ENCODE results near the gene ATG16L1. TPM values are rescaled to one million over a fixed set of nuclear protein-coding genes. Genes with fewer than 3 reads are reported as not detected.

Gene ATG16L1
- polyA plus RNA-seq, 1 donor from 2014 or later, result 11.2 TPM

- H3K27me3 Mint-ChIP-seq, result no peaks in the 10 kb centered on the region
- peaks cover 4 to 11% (median 5%) of the 10 kb centered on the region in 3 donors for H3K4me1 Mint-ChIP-seq
- no peak overlapping the region for H3K27ac Mint-ChIP-seq
- no peaks in the 10 kb centered on the region for H3K9me3 Mint-ChIP-seq
- H3K36me3 Mint-ChIP-seq, result peaks cover 11% of the 10 kb centered on the region
- H3K4me3 Mint-ChIP-seq, result no peak overlapping the region
Measured at GRCh38 chr2:233280114-233280693, 28.7 kb downstream of the ATG16L1 start.

GRCh38 chr2:233281553-233281952, 30.1 kb downstream of the ATG16L1 start:
- peak overlapping the region in 1 of 3 donors; percentile 89 for H3K27ac Mint-ChIP-seq
- no peak overlapping the region for H3K4me3 Mint-ChIP-seq
- peaks cover 14% of the 10 kb centered on the region for H3K36me3 Mint-ChIP-seq
- H3K9me3 Mint-ChIP-seq, result no peaks in the 10 kb centered on the region
- H3K27me3 Mint-ChIP-seq, result no peaks in the 10 kb centered on the region
- peaks cover 4 to 11% (median 5%) of the 10 kb centered on the region in 3 donors for H3K4me1 Mint-ChIP-seq

GRCh38 chr2:233281992-233282603, 30.6 kb downstream of the ATG16L1 start:
- H3K27ac Mint-ChIP-seq, result peak overlapping the region in 1 of 3 donors; percentile 89
- H3K9me3 Mint-ChIP-seq, result no peaks in the 10 kb centered on the region
- H3K36me3 Mint-ChIP-seq, result peaks cover 15% of the 10 kb centered on the region
- no peak overlapping the region for H3K4me3 Mint-ChIP-seq
- H3K4me1 Mint-ChIP-seq, result peaks cover 4 to 11% (median 5%) of the 10 kb centered on the region in 3 donors
- no peaks in the 10 kb centered on the region for H3K27me3 Mint-ChIP-seq

GRCh38 chr2:233285921-233286320, 34.4 kb downstream of the ATG16L1 start:
- Mint-ChIP-seq H3K4me1 (peaks cover 10 to 14% (median 11%) of the 10 kb centered on the region in 3 donors), H3K9me3 (no peaks in the 10 kb centered on the region), H3K27me3 (no peaks in the 10 kb centered on the region), H3K4me3 (no peak overlapping the region), H3K27ac (peak overlapping the region in 1 of 3 donors; percentile 78), H3K36me3 (peaks cover 19% of the 10 kb centered on the region)

- H3K27me3 Mint-ChIP-seq, result no peaks in the 10 kb centered on the region
- H3K4me1 Mint-ChIP-seq, result peaks cover 6 to 10% (median 7%) of the 10 kb centered on the region in 3 donors
- no peaks in the 10 kb centered on the region for H3K9me3 Mint-ChIP-seq
- H3K36me3 Mint-ChIP-seq, result peaks cover 11% of the 10 kb centered on the region
- H3K4me3 Mint-ChIP-seq, result no peak overlapping the region
- peak overlapping the region in 1 of 3 donors; percentile 23 for H3K27ac Mint-ChIP-seq
Measured at GRCh38 chr2:233287871-233288270, 36.4 kb downstream of the ATG16L1 start.

GRCh38 chr2:233288663-233289062, 37.2 kb downstream of the ATG16L1 start:
- H3K4me1 Mint-ChIP-seq, result peaks cover 6 to 7% (median 6%) of the 10 kb centered on the region in 3 donors
- no peaks in the 10 kb centered on the region for H3K9me3 Mint-ChIP-seq
- no peak overlapping the region for H3K27ac Mint-ChIP-seq
- H3K27me3 Mint-ChIP-seq, result no peaks in the 10 kb centered on the region
- no peak overlapping the region for H3K4me3 Mint-ChIP-seq
- H3K36me3 Mint-ChIP-seq, result peaks cover 13% of the 10 kb centered on the region

GRCh38 chr2:233289648-233290047, 38.2 kb downstream of the ATG16L1 start:
- Mint-ChIP-seq H3K36me3 (peaks cover 16% of the 10 kb centered on the region), H3K27ac (no peak overlapping the region), H3K4me3 (no peak overlapping the region), H3K9me3 (no peaks in the 10 kb centered on the region), H3K27me3 (no peaks in the 10 kb centered on the region), H3K4me1 (peaks cover 6 to 7% (median 6%) of the 10 kb centered on the region in 3 donors)

- Mint-ChIP-seq H3K36me3 (peaks cover 13% of the 10 kb centered on the region), H3K9me3 (no peaks in the 10 kb centered on the region), H3K27ac (no peak overlapping the region), H3K4me3 (no peak overlapping the region), H3K27me3 (no peaks in the 10 kb centered on the region), H3K4me1 (peaks cover 6 to 7% (median 6%) of the 10 kb centered on the region in 3 donors)
Measured at GRCh38 chr2:233290051-233290845, 38.8 kb downstream of the ATG16L1 start.

GRCh38 chr2:233295891-233296290, 44.4 kb downstream of the ATG16L1 start:
- Mint-ChIP-seq H3K36me3 (peaks cover 6% of the 10 kb centered on the region), H3K4me1 (peaks cover 0 to 6% (median 0%) of the 10 kb centered on the region in 3 donors), H3K4me3 (no peak overlapping the region), H3K9me3 (no peaks in the 10 kb centered on the region), H3K27me3 (no peaks in the 10 kb centered on the region), H3K27ac (no peak overlapping the region)

GRCh38 chr2:233297076-233297475, 45.6 kb downstream of the ATG16L1 start:
- Mint-ChIP-seq H3K4me3 (no peak overlapping the region), H3K36me3 (peaks cover 6% of the 10 kb centered on the region)

GRCh38 chr2:233300401-233300800, 48.9 kb downstream of the ATG16L1 start:
- Mint-ChIP-seq H3K36me3 (no peaks in the 10 kb centered on the region), H3K4me3 (no peak overlapping the region), H3K4me1 (peaks cover 0 to 8% (median 1%) of the 10 kb centered on the region in 3 donors), H3K27me3 (no peaks in the 10 kb centered on the region), H3K27ac (no peak overlapping the region), H3K9me3 (no peaks in the 10 kb centered on the region)

More at GRCh38 chr2:233297076-233297475, 45.6 kb downstream of the ATG16L1 start:
- Mint-ChIP-seq H3K9me3 (no peaks in the 10 kb centered on the region), H3K27ac (no peak overlapping the region), H3K4me1 (peaks cover 0 to 6% (median 0%) of the 10 kb centered on the region in 3 donors), H3K27me3 (no peaks in the 10 kb centered on the region)

- no peaks in the 10 kb centered on the region for H3K9me3 Mint-ChIP-seq
- no peaks in the 10 kb centered on the region for H3K27me3 Mint-ChIP-seq
- peak overlapping the region in 1 of 3 donors; percentile 89 for H3K27ac Mint-ChIP-seq
- H3K36me3 Mint-ChIP-seq, result no peaks in the 10 kb centered on the region
- no peak overlapping the region for H3K4me3 Mint-ChIP-seq
- H3K4me1 Mint-ChIP-seq, result peaks cover 0 to 8% (median 1%) of the 10 kb centered on the region in 3 donors
Measured at GRCh38 chr2:233301248-233301647, 49.8 kb downstream of the ATG16L1 start.

- H3K27ac Mint-ChIP-seq, result no peak overlapping the region
- no peaks in the 10 kb centered on the region for H3K36me3 Mint-ChIP-seq
- no peaks in the 10 kb centered on the region for H3K27me3 Mint-ChIP-seq
- no peaks in the 10 kb centered on the region for H3K9me3 Mint-ChIP-seq
- no peak overlapping the region for H3K4me3 Mint-ChIP-seq
- peaks cover 0 to 8% (median 3%) of the 10 kb centered on the region in 3 donors for H3K4me1 Mint-ChIP-seq
Measured at GRCh38 chr2:233301811-233302210, 50.3 kb downstream of the ATG16L1 start.

- Mint-ChIP-seq H3K27me3 (no peaks in the 10 kb centered on the region), H3K27ac (no peak overlapping the region), H3K9me3 (no peaks in the 10 kb centered on the region), H3K4me1 (peaks cover 0 to 3% (median 3%) of the 10 kb centered on the region in 3 donors), H3K4me3 (no peak overlapping the region), H3K36me3 (no peaks in the 10 kb centered on the region)
Measured at GRCh38 chr2:233303252-233303651, 51.8 kb downstream of the ATG16L1 start.

GRCh38 chr2:233307565-233307964, 56.1 kb downstream of the ATG16L1 start, which contains the start of gene SAG:
TSS of gene SAG (plus strand) at chr2:233307816. CDS start at chr2:233309190, 1,374 bp downstream.
- no peaks in the 10 kb centered on the region for H3K36me3 Mint-ChIP-seq
- H3K4me1 Mint-ChIP-seq, result peaks cover 6 to 11% (median 7%) of the 10 kb centered on the region in 3 donors
- H3K27ac Mint-ChIP-seq, result no peak within 1 kb of the TSS
- H3K9me3 Mint-ChIP-seq, result no peaks in the 10 kb centered on the region
- no peak within 1 kb of the TSS for H3K4me3 Mint-ChIP-seq
- H3K27me3 Mint-ChIP-seq, result peaks cover 5% of the 10 kb centered on the region

All from IgD-negative memory B cell (primary cell).